PC-9 (cell line): ENCODE results near the gene ARL8B.

Source experiments
- CTCF ChIP-seq: fragments of 200-600 bp; sonication (generic); conservative IDR thresholded peaks from 2 replicates; pipeline ENCODE4 v1.6.1; 2017; ENCODE audit warnings: mixed run types, antibody characterized with exemption, mild to moderate bottlenecking, moderate library complexity
- EZH2 ChIP-seq: fragments of 200-600 bp; sonication (generic); IDR thresholded peaks from 2 replicates; pipeline ENCODE4 v1.8.0; 2017; ENCODE audit warnings: antibody characterized with exemption, low read depth

GRCh38 chr3:5186858-5187155, 64.7 kb downstream of the ARL8B start:
- TF ChIP-seq CTCF (no peak), EZH2 (no peak)
